Suprapubic skin (tissue), 4 donors: ENCODE measurements around the gene CTDSP1. TPM values are rescaled to one million over a fixed set of nuclear protein-coding genes. Genes with fewer than 3 reads are reported as not detected.

Experiments
- DNase-seq, 2 donors: peaks; one replicate each; pipeline ENCODE4 v3.0.0-alpha.2; 2019; ENCODE audit warnings: low spot score in 2 of 2
- H3K27ac ChIP-seq: fragments of 200-600 bp; sonication (generic); one replicate; pipeline ENCODE4 v1.5.1; 2019
- H3K27me3 ChIP-seq: fragments of 200-600 bp; sonication (generic); one replicate; pipeline ENCODE4 v1.5.1; 2019
- H3K36me3 ChIP-seq: fragments of 200-600 bp; sonication (generic); one replicate; pipeline ENCODE4 v1.5.1; 2019
- H3K4me1 ChIP-seq: fragments of 200-600 bp; sonication (generic); one replicate; pipeline ENCODE4 v1.5.1; 2019
- H3K4me3 ChIP-seq: fragments of 200-600 bp; sonication (generic); one replicate; pipeline ENCODE4 v1.5.1; 2019; ENCODE audit warnings: mild to moderate bottlenecking
- H3K9me3 ChIP-seq: fragments of 200-600 bp; sonication (generic); one replicate; pipeline ENCODE4 v1.5.1; 2019
- CTCF ChIP-seq, 2 donors: fragments of 200-600 bp in 1 of 2; fragments of 450-650 bp in 1 of 2; sonication (generic) in 1 of 2; IDR thresholded peaks; one replicate each; pipeline ENCODE4 v1.5.1; 2016 to 2019; ENCODE audit warnings: antibody characterized with exemption in 2 of 2, mild to moderate bottlenecking in 1 of 2, moderate library complexity in 1 of 2
- EP300 ChIP-seq: sonication (generic); formaldehyde crosslinking; IDR thresholded peaks from one replicate; pipeline ENCODE4 v1.6.1; 2017; ENCODE audit warnings: antibody characterized with exemption
- POLR2A ChIP-seq, 2 donors: fragments of 450-650 bp; IDR thresholded peaks; one replicate each; pipeline ENCODE4 v1.6.1; 2017; ENCODE audit warnings: antibody characterized with exemption in 2 of 2, mild to moderate bottlenecking in 2 of 2, moderate library complexity in 2 of 2
- POLR2AphosphoS5 ChIP-seq, 3 donors: sonication (generic); formaldehyde crosslinking; IDR thresholded peaks; one replicate each; pipeline ENCODE4 v1.6.1; 2017; ENCODE audit warnings: antibody characterized with exemption in 3 of 3
- WGBS: methylation state at CpG from one replicate; pipeline ENCODE4 v1.1.5; 2018; 5-methylcytosine and 5-hydroxymethylcytosine counted together
- total RNA-seq, 4 donors: library from RNA; depleted of rRNA; stranded (reverse); fragments of >200 nt; gene quantifications; one replicate each; pipeline ENCODE4 v1.1.0, GENCODE V29; 2016

The CTDSP1 gene
- total RNA-seq, 4 donors from 2014 or later = 70.3 to 140 (median 99.5) TPM

DNA sequence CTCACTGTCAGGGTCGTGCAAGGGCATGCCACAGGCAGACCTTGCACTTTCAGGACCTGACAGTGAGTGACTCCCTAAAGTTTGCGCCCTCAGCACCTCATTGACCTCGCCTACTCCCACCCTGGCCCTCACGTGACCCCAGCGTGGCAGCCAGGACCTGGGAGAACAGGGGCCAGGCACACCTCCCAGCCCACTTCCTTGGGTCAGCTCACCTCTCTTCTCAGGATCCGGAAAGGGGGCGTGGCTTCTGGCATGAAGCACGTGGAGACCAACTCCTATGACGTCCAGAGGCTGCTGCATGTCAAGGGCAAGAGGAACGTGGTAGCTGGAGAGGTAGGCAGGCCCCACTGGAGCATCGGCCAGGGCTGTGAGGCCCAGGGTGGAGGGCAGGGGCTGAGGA lies 28.1 kb downstream of the CTDSP1 start:
- Histone ChIP-seq H3K4me3 (no peak overlapping the region), H3K4me1 (no peaks in the 10 kb centered on the region), H3K36me3 (no peaks in the 10 kb centered on the region), H3K27me3 (no peaks in the 10 kb centered on the region), H3K27ac (no peak overlapping the region), H3K9me3 (no peaks in the 10 kb centered on the region)
- DNase-seq = no peak
- 58% methylated on average over 6 of the region's 11 CpGs for WGBS
- TF ChIP-seq EP300 (no peak), POLR2AphosphoS5 (IDR thresholded peaks at IDR 0.05) (no peak), POLR2A (IDR thresholded peaks at IDR 0.05) (no peak), CTCF (IDR thresholded peaks at IDR 0.05) (no peak)

DNA sequence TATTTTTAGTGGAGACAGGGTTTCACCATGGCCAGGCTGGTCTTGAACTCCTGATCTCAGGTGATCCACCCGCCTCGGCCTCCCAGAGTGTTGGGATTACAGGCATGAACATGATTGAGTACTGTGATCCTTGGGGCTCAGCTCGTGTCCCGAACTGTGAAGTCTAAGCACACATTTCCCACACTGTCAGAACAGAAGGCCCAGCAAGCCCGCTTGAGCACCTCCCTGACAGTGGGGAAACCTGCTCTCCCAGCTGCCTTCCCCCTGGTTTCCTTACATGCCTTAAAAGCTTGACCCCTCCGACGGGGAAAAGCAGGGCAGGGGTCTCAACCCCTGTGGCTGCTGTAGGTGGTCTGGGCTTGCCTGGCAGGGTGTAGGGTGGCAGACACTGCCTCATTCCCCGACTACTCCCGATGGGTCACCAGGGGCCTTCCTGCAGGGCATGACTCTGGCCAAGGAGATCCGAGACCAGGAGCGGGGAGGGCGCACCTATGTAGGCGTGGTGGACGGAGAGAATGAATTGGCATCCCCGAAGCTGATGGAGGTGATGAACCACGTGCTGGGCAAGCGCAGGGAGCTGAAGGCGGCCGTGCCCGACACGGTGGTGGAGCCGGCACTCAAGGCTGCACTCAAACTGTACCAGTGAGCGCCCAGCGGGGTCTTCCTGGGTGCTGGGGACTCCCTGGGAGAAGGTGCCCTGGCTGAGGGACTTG lies 29.3 kb downstream of the CTDSP1 start:
- TF ChIP-seq EP300 = no peak
- TF ChIP-seq CTCF (IDR thresholded peaks at IDR 0.05) = no peak
- no peak for TF ChIP-seq POLR2A (IDR thresholded peaks at IDR 0.05)
- TF ChIP-seq POLR2AphosphoS5 (IDR thresholded peaks at IDR 0.05) = no peak
- H3K4me3 ChIP-seq = no peak overlapping the region
- no peak overlapping the region for H3K27ac ChIP-seq
- no peaks in the 10 kb centered on the region for H3K27me3 ChIP-seq
- no peaks in the 10 kb centered on the region for H3K36me3 ChIP-seq
- DNase-seq = no peak
- no peaks in the 10 kb centered on the region for H3K4me1 ChIP-seq
- 97% methylated on average over 10 of the region's 24 CpGs for WGBS
- H3K9me3 ChIP-seq = no peaks in the 10 kb centered on the region

GRCh38 chr2:218429911-218430692 lies 30.4 kb downstream of the CTDSP1 start:
- Histone ChIP-seq H3K9me3 (no peaks in the 10 kb centered on the region), H3K4me1 (no peaks in the 10 kb centered on the region), H3K4me3 (no peak overlapping the region), H3K27me3 (no peaks in the 10 kb centered on the region), H3K36me3 (no peaks in the 10 kb centered on the region), H3K27ac (no peak overlapping the region)
- TF ChIP-seq POLR2AphosphoS5 (IDR thresholded peaks at IDR 0.05) (no peak), EP300 (no peak), POLR2A (IDR thresholded peaks at IDR 0.05) (no peak)
- 80% methylated on average over 8 of the region's 9 CpGs for WGBS
- DNase-seq = peak in 1 of 2 donors; percentile 20

DNA sequence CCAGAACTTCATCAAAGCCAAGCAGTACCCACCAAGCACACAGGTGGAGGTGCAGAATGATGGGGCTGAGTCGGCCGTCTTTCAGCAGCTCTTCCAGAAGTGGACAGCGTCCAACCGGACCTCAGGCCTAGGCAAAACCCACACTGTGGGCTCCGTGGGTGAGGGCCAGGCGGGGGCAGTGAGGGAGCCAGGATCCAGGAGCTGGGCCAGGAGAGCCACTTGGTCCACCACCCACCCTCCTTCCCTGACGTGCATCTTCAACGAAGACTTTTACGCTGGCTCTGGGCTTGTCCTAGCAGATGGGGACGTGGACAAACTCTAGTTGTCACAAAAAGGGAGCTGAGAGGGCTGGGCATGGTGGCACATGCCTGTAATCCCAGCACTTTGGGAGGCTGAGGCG lies 31.1 kb downstream of the CTDSP1 start:
- no peaks in the 10 kb centered on the region for H3K36me3 ChIP-seq
- DNase-seq = peak in 1 of 2 donors; percentile 59
- H3K27ac ChIP-seq = no peak overlapping the region
- WGBS = 91% methylated on average over 10 of the region's 11 CpGs
- H3K9me3 ChIP-seq = no peaks in the 10 kb centered on the region
- no peaks in the 10 kb centered on the region for H3K4me1 ChIP-seq
- no peaks in the 10 kb centered on the region for H3K27me3 ChIP-seq
- no peak for TF ChIP-seq EP300
- no peak for TF ChIP-seq POLR2AphosphoS5 (IDR thresholded peaks at IDR 0.05)
- TF ChIP-seq POLR2A (IDR thresholded peaks at IDR 0.05) = no peak
- TF ChIP-seq CTCF (IDR thresholded peaks at IDR 0.05) = no peak
- no peak overlapping the region for H3K4me3 ChIP-seq

GRCh38 chr2:218431878-218432277 lies 32.2 kb downstream of the CTDSP1 start:
- H3K4me3 ChIP-seq = no peak overlapping the region
- TF ChIP-seq POLR2AphosphoS5 (IDR thresholded peaks at IDR 0.05) = no peak
- no peak for TF ChIP-seq POLR2A (IDR thresholded peaks at IDR 0.05)
- TF ChIP-seq EP300 = no peak
- TF ChIP-seq CTCF (IDR thresholded peaks at IDR 0.05) = no peak
- H3K36me3 ChIP-seq = no peaks in the 10 kb centered on the region
- no peaks in the 10 kb centered on the region for H3K4me1 ChIP-seq
- no peak overlapping the region for H3K27ac ChIP-seq
- WGBS = 89% methylated on average over 10 of the region's 10 CpGs
- H3K9me3 ChIP-seq = no peaks in the 10 kb centered on the region
- H3K27me3 ChIP-seq = no peaks in the 10 kb centered on the region
- peak in 1 of 2 donors; percentile 48 for DNase-seq
